H1 (cell line): ENCODE measurements around the gene RDM1. TPM values are rescaled to one million over a fixed set of nuclear protein-coding genes. Genes with fewer than 3 reads are reported as not detected.

ENCODE experiments used
- CTCF ChIA-PET: fragments of 300-600 bp; sonication (Branson Sonifier 250); formaldehyde crosslinking; loops from one replicate; lab custom pipeline; 2021; ENCODE audit not compliant: partially characterized antibody; lab: Charles Lee
- POLR2A ChIA-PET: fragments of 300-600 bp; sonication (Branson Sonifier 250); formaldehyde crosslinking; loops from one replicate; lab custom pipeline; 2021; ENCODE audit warnings: inconsistent platforms; ENCODE audit not compliant: partially characterized antibody; lab: Charles Lee
- DNase-seq, 2 experiments: peaks; one replicate each; pipeline versions ENCODE4 v3.0.0 to v3.0.0-alpha.2; 2010 to 2022; ENCODE audit warnings: low spot score in 2 of 2, low read depth in 1 of 2, mixed read lengths in 1 of 2
- FAIRE-seq: peaks from 2 replicates; lab custom pipeline; 2011; peaks lifted over from hg19 to GRCh38; lab: Jason Lieb, UNC
- H2AFZ ChIP-seq: 2 replicates; pipeline ENCODE4 v1.8.1; 2012; ENCODE audit warnings: low read length, inconsistent platforms
- H2AK5ac ChIP-seq: 2 replicates; pipeline ENCODE4 v1.6.1; 2013; ENCODE audit warnings: low read depth, low read length
- H2BK120ac ChIP-seq: replicated peaks from 2 replicates; pipeline ENCODE3; 2013; ENCODE audit warnings: low read depth, low read length, inconsistent platforms
- H2BK12ac ChIP-seq: 2 replicates; pipeline ENCODE4 v1.6.1; 2013; ENCODE audit warnings: low read depth, low read length
- H2BK15ac ChIP-seq: 2 replicates; pipeline ENCODE4 v1.6.1; 2013; ENCODE audit warnings: low read length
- H2BK20ac ChIP-seq: 2 replicates; pipeline ENCODE4 v1.6.1; 2013; ENCODE audit warnings: low read length
- H2BK5ac ChIP-seq: 2 replicates; pipeline ENCODE4 v1.6.1; 2013; ENCODE audit warnings: low read depth, low read length
- H3K14ac ChIP-seq: 2 replicates; pipeline ENCODE4 v1.6.1; 2013; ENCODE audit warnings: inconsistent platforms; ENCODE audit not compliant: insufficient read length
- H3K18ac ChIP-seq: 2 replicates; pipeline ENCODE4 v1.6.1; 2013; ENCODE audit warnings: low read length; ENCODE audit errors: extremely low read depth
- H3K23ac ChIP-seq: 2 replicates; pipeline ENCODE4 v1.6.1; 2013; ENCODE audit warnings: inconsistent platforms; ENCODE audit not compliant: insufficient read length
- H3K23me2 ChIP-seq: 2 replicates; pipeline ENCODE4 v1.6.1; 2013; ENCODE audit warnings: low read depth, low read length
- H3K27ac ChIP-seq: 2 replicates; pipeline ENCODE4 v1.6.1; 2011; ENCODE audit warnings: low read depth, low read length, inconsistent platforms
- H3K27me3 ChIP-seq, 4 experiments: replicated peaks in 1 of 4; 1 replicate in 1 of 4; 2 replicates in 3 of 4; pipeline versions ENCODE4 v1.6.1 to v1.8.1; 2011 to 2013; ENCODE audit warnings: low read length in 3 of 4, mild to moderate bottlenecking in 3 of 4, inconsistent platforms in 2 of 4, mixed read lengths in 2 of 4, moderate library complexity in 1 of 4; ENCODE audit not compliant: control insufficient read depth in 3 of 4, insufficient read depth in 3 of 4; ENCODE audit errors: extremely low read depth in 1 of 4
- H3K36me3 ChIP-seq, 4 experiments: 2 replicates each; pipeline versions ENCODE4 v1.6.1 to v1.8.1; 2011 to 2013; ENCODE audit warnings: mild to moderate bottlenecking in 4 of 4, low read length in 3 of 4, moderate library complexity in 2 of 4, control low read depth in 1 of 4, inconsistent platforms in 1 of 4; ENCODE audit not compliant: insufficient read depth in 4 of 4, control insufficient read depth in 2 of 4
- H3K4ac ChIP-seq: replicated peaks from 2 replicates; pipeline ENCODE3; 2013; ENCODE audit warnings: low read length, low read depth, mixed read lengths, inconsistent platforms; ENCODE audit not compliant: insufficient read length
- H3K4me1 ChIP-seq, 4 experiments: replicated peaks in 1 of 4; 1 replicate in 1 of 4; 2 replicates in 3 of 4; pipeline versions ENCODE4 v1.6.1 to v1.8.1; 2011 to 2013; ENCODE audit warnings: low read length in 3 of 4, inconsistent platforms in 2 of 4, mixed read lengths in 1 of 4; ENCODE audit not compliant: insufficient read depth in 4 of 4, control insufficient read depth in 3 of 4
- H3K4me2 ChIP-seq, 2 experiments: 2 replicates each; pipeline versions ENCODE4 v1.6.1 to v1.8.1; 2011 to 2013; ENCODE audit warnings: low read depth in 2 of 2, low read length in 2 of 2, control low read depth in 1 of 2, inconsistent platforms in 1 of 2, mild to moderate bottlenecking in 1 of 2; ENCODE audit not compliant: insufficient read depth in 1 of 2
- H3K4me3 ChIP-seq, 4 experiments: fragments of 200-600, 300-600 bp in 1 of 4; sonication (generic), shearing (Covaris generic), sonication (Bioruptor Twin) in 1 of 4; 2 replicates each; pipeline versions ENCODE4 v1.5.1 to v1.8.1; 2011 to 2016; ENCODE audit warnings: low read length in 4 of 4, low read depth in 3 of 4, control low read depth in 2 of 4, inconsistent platforms in 2 of 4, mild to moderate bottlenecking in 2 of 4, mixed read lengths in 1 of 4, moderate library complexity in 1 of 4; ENCODE audit not compliant: insufficient read depth in 2 of 4; ENCODE audit errors: extremely low read depth in 1 of 4
- H3K56ac ChIP-seq: replicated peaks from 2 replicates; pipeline ENCODE3; 2013; ENCODE audit warnings: low read depth, mild to moderate bottlenecking, mixed read lengths, low read length, inconsistent platforms; ENCODE audit not compliant: insufficient read length
- H3K79me1 ChIP-seq: 2 replicates; pipeline ENCODE4 v1.6.1; 2013; ENCODE audit warnings: low read depth, low read length, control low read depth
- H3K79me2 ChIP-seq, 2 experiments: 2 replicates each; pipeline versions ENCODE4 v1.6.1 to v1.8.1; 2012 to 2013; ENCODE audit warnings: low read length in 2 of 2, mild to moderate bottlenecking in 2 of 2, inconsistent platforms in 1 of 2; ENCODE audit not compliant: insufficient read depth in 2 of 2, control insufficient read depth in 1 of 2
- H3K9ac ChIP-seq, 4 experiments: replicated peaks in 1 of 4; 1 replicate in 1 of 4; 2 replicates in 3 of 4; pipeline versions ENCODE4 v1.6.1 to v1.8.1; 2011 to 2013; ENCODE audit warnings: low read depth in 3 of 4, low read length in 3 of 4, control low read depth in 2 of 4, mild to moderate bottlenecking in 2 of 4, moderate library complexity in 2 of 4, inconsistent platforms in 1 of 4; ENCODE audit errors: extremely low read depth in 1 of 4
- H3K9me3 ChIP-seq, 2 experiments: 2 replicates each; pipeline versions ENCODE4 v1.6.1 to v1.8.1; 2012 to 2013; ENCODE audit warnings: mild to moderate bottlenecking in 2 of 2, moderate library complexity in 2 of 2, control low read depth in 1 of 2, inconsistent platforms in 1 of 2, low read depth in 1 of 2, low read length in 1 of 2, mixed read lengths in 1 of 2; ENCODE audit not compliant: insufficient read depth in 2 of 2
- H4K20me1 ChIP-seq, 2 experiments: replicated peaks in 1 of 2; 2 replicates each; pipeline versions ENCODE3 to v1.8.1; 2011 to 2013; ENCODE audit warnings: inconsistent platforms in 2 of 2, low read length in 2 of 2, mild to moderate bottlenecking in 1 of 2; ENCODE audit not compliant: insufficient read depth in 2 of 2, control insufficient read depth in 1 of 2
- H4K5ac ChIP-seq: 2 replicates; pipeline ENCODE4 v1.6.1; 2013; ENCODE audit warnings: low read length, low read depth, mixed read lengths, inconsistent platforms; ENCODE audit not compliant: insufficient read length
- H4K8ac ChIP-seq: 2 replicates; pipeline ENCODE4 v1.8.0; 2013; ENCODE audit warnings: mild to moderate bottlenecking, moderate library complexity, low read length, inconsistent platforms; ENCODE audit not compliant: insufficient read depth; ENCODE audit errors: extremely low read depth
- H4K91ac ChIP-seq: replicated peaks from 2 replicates; pipeline ENCODE3; 2013; ENCODE audit warnings: low read length, mixed read lengths, inconsistent platforms; ENCODE audit not compliant: insufficient read length
- CTCF ChIP-seq, 3 experiments: IDR thresholded peaks; 1 replicate in 2 of 3; 2 replicates in 1 of 3; pipeline versions ENCODE4 v1.5.1 to v1.6.1; 2011; ENCODE audit warnings: low read length in 3 of 3, mild to moderate bottlenecking in 3 of 3, inconsistent platforms in 2 of 3, low read depth in 1 of 3, moderate library complexity in 1 of 3; ENCODE audit not compliant: insufficient read depth in 1 of 3; ENCODE audit errors: control extremely low read depth in 1 of 3
- EGR1 ChIP-seq: IDR thresholded peaks from 2 replicates; pipeline ENCODE4 v1.6.1; 2011; ENCODE audit warnings: low read depth, low read length, borderline replicate concordance
- GTF2F1 ChIP-seq: IDR thresholded peaks from 2 replicates; pipeline ENCODE4 v1.6.1; 2012; ENCODE audit warnings: low read depth, low read length, improper control_type of control experiment, borderline replicate concordance
- HDAC2 ChIP-seq, 2 experiments: fragments of 300-600 bp in 1 of 2; sonication (generic) in 1 of 2; IDR thresholded peaks; 2 replicates each; pipeline ENCODE4 v1.6.1; 2011 to 2012; ENCODE audit warnings: low read depth in 2 of 2, low read length in 2 of 2, mild to moderate bottlenecking in 2 of 2, moderate library complexity in 2 of 2, borderline replicate concordance in 1 of 2, inconsistent platforms in 1 of 2
- KDM4A ChIP-seq: IDR thresholded peaks from one replicate; pipeline ENCODE4 v1.7.1; 2012; ENCODE audit warnings: low read depth, mild to moderate bottlenecking, moderate library complexity, low read length, inconsistent platforms; ENCODE audit not compliant: severe bottlenecking
- SP1 ChIP-seq: IDR thresholded peaks from 2 replicates; pipeline ENCODE4 v1.6.1; 2011; ENCODE audit warnings: low read depth, low read length
- SRF ChIP-seq: IDR thresholded peaks from 2 replicates; pipeline ENCODE4 v1.6.1; 2011; ENCODE audit warnings: mild to moderate bottlenecking, low read depth, low read length, moderate library complexity
- SUZ12 ChIP-seq: fragments of 200-600 bp; sonication (generic); IDR thresholded peaks from 2 replicates; pipeline ENCODE4 v1.6.1; 2012; ENCODE audit warnings: mild to moderate bottlenecking, inconsistent platforms, low read length, moderate library complexity, mixed read lengths
- TAF1 ChIP-seq: IDR thresholded peaks from 2 replicates; pipeline ENCODE4 v1.6.1; 2011; ENCODE audit warnings: mild to moderate bottlenecking, low read depth, low read length
- WGBS, 2 experiments: shearing (Covaris generic) in 1 of 2; methylation state at CpG; one replicate each; pipeline versions ENCODE4 v1.1.6 to v1.1.7; 2013 to 2015; ENCODE audit warnings: low lambda C conversion rate in 2 of 2, mixed read lengths in 2 of 2, inconsistent platforms in 1 of 2, low coverage in 1 of 2, missing lambda C conversion rate in 1 of 2; ENCODE audit not compliant: insufficient replicate concordance in 2 of 2, insufficient coverage in 1 of 2, insufficient read length in 1 of 2; ENCODE audit errors: extremely low coverage in 1 of 2, missing lambda C conversion rate in 1 of 2; 5-methylcytosine and 5-hydroxymethylcytosine counted together
- polyA plus RNA-seq, 7 experiments: library from polyadenylated mRNA; depleted of rRNA in 3 of 7; stranded (reverse) in 5 of 7; unstranded in 2 of 7; fragments of >200 nt in 5 of 7; fragments of 200-250 nt in 2 of 7; gene quantifications; 1 replicate in 5 of 7; 2 replicates in 1 of 7; 4 replicates in 1 of 7; pipeline versions ENCODE4 v1.2.1 to v1.2.3, GENCODE V29; 2011 to 2013; ENCODE audit warnings: missing spikeins in 2 of 7, mixed read lengths in 2 of 7
- total RNA-seq: library from RNA; stranded (reverse); fragmentation: NEBNext Ultra II Directional; extraction: Animal tissue kit (Norgen Biotek cat#: 25700); gene quantifications from 2 replicates; pipeline ENCODE4 v1.2.1, GENCODE V29; 2021

The RDM1 gene
- total and polyA plus RNA-seq, 2 of the 8 experiments (the other 6 are each of a cell fraction or from before 2014, with no cell fraction given): 7.3 to 9.7 TPM

- CTCF ChIA-PET: interaction anchor here (0.5 to 7.2 kb wide), 5 partner anchors 9 to 171 kb away, joined by 3 to 33 read pairs (median 8); no protein-coding TSS in a partner anchor
- Histone ChIP-seq H3K4me3 (no peak overlapping the region), H3K4me2 (no peak overlapping the region), H4K5ac (no peak overlapping the region), H2AFZ (no peak overlapping the region), H3K27me3 (no peaks in the 10 kb centered on the region), H3K9me3 (no peaks in the 10 kb centered on the region), H3K23ac (no peak overlapping the region), H2BK12ac (no peak overlapping the region), H3K36me3 (no peaks in the 10 kb centered on the region), H3K79me2 (no peaks in the 10 kb centered on the region), H3K4ac (no peak overlapping the region), H3K56ac (no peak overlapping the region), H3K27ac (no peak overlapping the region), H3K23me2 (no peaks in the 10 kb centered on the region), H2BK120ac (no peak overlapping the region), H2AK5ac (no peak overlapping the region), H3K79me1 (no peaks in the 10 kb centered on the region), H3K14ac (no peak overlapping the region), H2BK15ac (no peak overlapping the region), H3K4me1 (no peaks in the 10 kb centered on the region), H4K20me1 (no peaks in the 10 kb centered on the region), H3K18ac (no peak overlapping the region), H4K8ac (no peak overlapping the region), H4K91ac (no peak overlapping the region), H3K9ac (no peak overlapping the region), H2BK20ac (no peak overlapping the region)
- no peak for DNase-seq
- no peak for FAIRE-seq
- 96% methylated on average over 3 of the region's 3 CpGs; no CpG with 5 or more reads in 1 of the 2 experiments for WGBS, 2 experiments
- POLR2A ChIA-PET: no interaction called here
- TF ChIP-seq SRF (no peak), SP1 (no peak), TAF1 (no peak), KDM4A (no peak), EGR1 (no peak), SUZ12 (no peak), CTCF (IDR thresholded peaks at IDR 0.05; ENCODE audit: control extremely low read depth in 1 of 3, insufficient read depth in 1 of 3, low read depth in 1 of 3, low read length in 3 of 3) (no peak), HDAC2 (IDR thresholded peaks at IDR 0.05; ENCODE audit: borderline replicate concordance in 1 of 2, low read depth in 2 of 2, low read length in 2 of 2) (no peak), GTF2F1 (no peak)
- TF ChIP-seq, all 59 proteins: peak for 0
- H2BK5ac ChIP-seq: no peak overlapping the region
These were observed 47.8 kb upstream of the RDM1 start for GRCh38 chr17:35978346-35978745.
